GM12878 (cell line): ENCODE measurements around the gene PCSK6. TPM values are rescaled to one million over a fixed set of nuclear protein-coding genes. Genes with fewer than 3 reads are reported as not detected.

Source experiments
- ATAC-seq: fragments of 200-7000 bp; cut with Tn5 transposase; 3 replicates; pipeline ENCODE4 v1.9.1; 2020; ENCODE audit warnings: mild to moderate bottlenecking, moderate library complexity
- BruUV-seq: library from RNA; stranded (reverse); fragments of 400-500 nt; replicated peaks from 2 replicates; lab custom pipeline; 2021; lab: Mats Ljungman, UMichigan
- CTCF ChIA-PET: fragments of 300-600 bp; sonication (Branson Sonifier 250); formaldehyde crosslinking; extraction: SDS; loops from one replicate; lab custom pipeline; 2021; ENCODE audit warnings: inconsistent platforms; lab: Yijun Ruan, JAX
- POLR2A ChIA-PET: fragments of 350-600 bp; formaldehyde crosslinking; extraction: SDS; loops from one replicate; lab custom pipeline; 2021; ENCODE audit warnings: inconsistent platforms; lab: Charles Lee
- RAD21 ChIA-PET: fragments of 300-600 bp; sonication (Branson Sonifier 250); formaldehyde crosslinking; loops from one replicate; lab custom pipeline; 2023; ENCODE audit warnings: antibody characterized with exemption; ENCODE audit not compliant: unreplicated experiment; lab: Charles Lee
- SMC1A ChIA-PET: fragments of 300-600 bp; sonication (Branson Sonifier 250); formaldehyde crosslinking; loops from one replicate; lab custom pipeline; 2023; ENCODE audit not compliant: unreplicated experiment, uncharacterized antibody; lab: Charles Lee
- DNase-seq: peaks from one replicate; pipeline ENCODE4 v3.0.0-alpha.2; 2011; ENCODE audit warnings: low read depth, low spot score
- FAIRE-seq: peaks from 3 replicates; lab custom pipeline; 2011; peaks lifted over from hg19 to GRCh38; lab: Jason Lieb, UNC
- H2AFZ ChIP-seq: 2 replicates; pipeline ENCODE4 v1.6.0; 2011; ENCODE audit warnings: low read depth, low read length, control low read depth; ENCODE audit not compliant: control insufficient read depth
- H3K27ac ChIP-seq: 2 replicates; pipeline ENCODE4 v1.5.1; 2011; ENCODE audit warnings: control low read depth; ENCODE audit not compliant: control insufficient read depth, insufficient read depth
- H3K27me3 ChIP-seq, 2 experiments: replicated peaks in 1 of 2; 2 replicates each; pipeline versions ENCODE4 v1.6.0 to v1.6.1; 2011; ENCODE audit warnings: low read length in 1 of 2; ENCODE audit not compliant: control insufficient read depth in 2 of 2, insufficient read depth in 2 of 2
- H3K36me3 ChIP-seq, 2 experiments: 2 replicates each; pipeline ENCODE4 v1.5.1; 2011; ENCODE audit warnings: low read length in 1 of 2; ENCODE audit not compliant: control insufficient read depth in 2 of 2, insufficient read depth in 2 of 2
- H3K4me1 ChIP-seq: 2 replicates; pipeline ENCODE4 v1.6.1; 2011; ENCODE audit warnings: mild to moderate bottlenecking, low read length, moderate library complexity, mixed read lengths; ENCODE audit not compliant: control insufficient read depth, insufficient read depth
- H3K4me2 ChIP-seq: 2 replicates; pipeline ENCODE4 v1.6.0; 2011; ENCODE audit warnings: control low read depth; ENCODE audit not compliant: control insufficient read depth, insufficient read depth
- H3K4me3 ChIP-seq: fragments of 200-600 bp; sonication (generic); 2 replicates; pipeline ENCODE4 v1.5.1; 2016
- H3K79me2 ChIP-seq: 2 replicates; pipeline ENCODE4 v1.6.0; 2011; ENCODE audit warnings: low read length; ENCODE audit not compliant: control insufficient read depth, insufficient read depth
- H3K9ac ChIP-seq: 2 replicates; pipeline ENCODE4 v1.8.0; 2011; ENCODE audit warnings: low read length, control low read depth, mixed read lengths; ENCODE audit not compliant: control insufficient read depth, insufficient read depth
- H3K9me3 ChIP-seq: replicated peaks from 3 replicates; pipeline ENCODE4 v1.5.1; 2011; ENCODE audit warnings: mild to moderate bottlenecking, low read length; ENCODE audit not compliant: control insufficient read depth, insufficient read depth
- H4K20me1 ChIP-seq: 2 replicates; pipeline ENCODE4 v1.6.0; 2011; ENCODE audit not compliant: control insufficient read depth, insufficient read depth
- CBX5 ChIP-seq: sonication (generic); IDR thresholded peaks from 2 replicates; pipeline ENCODE4 v1.6.1; 2016; ENCODE audit warnings: low read depth, moderate library complexity, mild to moderate bottlenecking, inconsistent platforms
- CTCF ChIP-seq, 3 experiments: IDR thresholded peaks in 2 of 3; conservative IDR thresholded peaks in 1 of 3; 2 replicates each; pipeline ENCODE4 v1.5.1; 2011; ENCODE audit warnings: low read depth in 3 of 3, low read length in 3 of 3, mild to moderate bottlenecking in 3 of 3, control low read depth in 2 of 3, moderate library complexity in 2 of 3, inconsistent platforms in 1 of 3, mixed read lengths in 1 of 3; ENCODE audit not compliant: control insufficient read depth in 2 of 3, insufficient read depth in 1 of 3; ENCODE audit errors: extremely low read depth in 1 of 3
- EP300 ChIP-seq, 2 experiments: fragments of 150-350 bp in 1 of 2; IDR thresholded peaks; 2 replicates each; pipeline ENCODE4 v1.6.1; 2011 to 2012; ENCODE audit warnings: low read depth in 2 of 2, low read length in 2 of 2, borderline replicate concordance in 1 of 2, improper control_type of control experiment in 1 of 2, inconsistent platforms in 1 of 2; ENCODE audit not compliant: control insufficient read depth in 1 of 2
- GATAD2B ChIP-seq: fragments of 450-650 bp; conservative IDR thresholded peaks from 2 replicates; pipeline ENCODE4 v1.6.1; 2017; ENCODE audit warnings: low read depth, mild to moderate bottlenecking, moderate library complexity
- HDAC2 ChIP-seq: fragments of 200-600 bp; sonication (generic); IDR thresholded peaks from 2 replicates; pipeline ENCODE4 v1.6.1; 2017
- KDM1A ChIP-seq: fragments of 200-600 bp; sonication (generic); IDR thresholded peaks from 2 replicates; pipeline ENCODE4 v1.6.1; 2016; ENCODE audit warnings: borderline replicate concordance
- KLF5 ChIP-seq: fragments of 450-650 bp; IDR thresholded peaks from 2 replicates; pipeline ENCODE4 v1.6.1; 2014; ENCODE audit warnings: mild to moderate bottlenecking; ENCODE audit not compliant: partially characterized antibody
- MTA3 ChIP-seq: IDR thresholded peaks from 2 replicates; pipeline ENCODE4 v1.6.1; 2012; ENCODE audit warnings: low read length, inconsistent platforms, borderline replicate concordance
- NFYA ChIP-seq: IDR thresholded peaks from 2 replicates; pipeline ENCODE4 v1.6.1; 2011; ENCODE audit warnings: low read depth, mild to moderate bottlenecking, low read length, improper control_type of control experiment, borderline replicate concordance
- RAD21 ChIP-seq: IDR thresholded peaks from 2 replicates; pipeline ENCODE4 v1.6.1; 2011; ENCODE audit warnings: mild to moderate bottlenecking, low read depth, low read length, moderate library complexity; ENCODE audit not compliant: insufficient read depth
- RBBP5 ChIP-seq: fragments of 200-600 bp; sonication (generic); conservative IDR thresholded peaks from 2 replicates; pipeline ENCODE4 v1.6.1; 2016
- RFX5 ChIP-seq: IDR thresholded peaks from 2 replicates; pipeline ENCODE4 v1.6.1; 2011; ENCODE audit warnings: low read depth, low read length, improper control_type of control experiment
- ZBTB40 ChIP-seq: fragments of 450-650 bp; IDR thresholded peaks from 2 replicates; pipeline ENCODE4 v1.6.1; 2016; ENCODE audit warnings: mild to moderate bottlenecking, moderate library complexity, borderline replicate concordance
- ZNF207 ChIP-seq: fragments of 450-650 bp; IDR thresholded peaks from 2 replicates; pipeline ENCODE4 v1.6.1; 2014; ENCODE audit warnings: antibody characterized with exemption, mild to moderate bottlenecking, borderline replicate concordance
- ZNF622 ChIP-seq: fragments of 450-650 bp; IDR thresholded peaks from 2 replicates; pipeline ENCODE4 v1.6.1; 2017; ENCODE audit warnings: mild to moderate bottlenecking, inconsistent platforms
- ZSCAN29 ChIP-seq: fragments of 450-650 bp; IDR thresholded peaks from 2 replicates; pipeline ENCODE4 v1.6.1; 2017; ENCODE audit warnings: mild to moderate bottlenecking, moderate library complexity
- WGBS: methylation state at CpG from one replicate; pipeline ENCODE4 v1.1.6; 2016; ENCODE audit warnings: low lambda C conversion rate; ENCODE audit not compliant: insufficient replicate concordance, insufficient coverage; ENCODE audit errors: missing lambda C conversion rate; 5-methylcytosine and 5-hydroxymethylcytosine counted together
- in situ Hi-C: fragments of 300-500 bp; cut with MboI; formaldehyde crosslinking; loops from 9 replicates; pipeline ENCODE4 v1.14.3; 2018; ENCODE audit warnings: mixed read lengths
- intact Hi-C: fragments of 100-400 bp; cut with micrococcal nuclease; formaldehyde crosslinking; loops from one replicate; pipeline ENCODE4 v1.14.2; 2022; ENCODE audit not compliant: unreplicated experiment
- polyA plus RNA-seq, 11 experiments: library from polyadenylated mRNA; depleted of rRNA in 4 of 11; unstranded in 6 of 11; stranded (reverse) in 5 of 11; fragments of >200 nt; fragmentation: Nextera tagmentation in 4 of 11; fragmentation: Illumina TruSeq in 1 of 11; extraction: Ambion mirVana in 4 of 11; extraction: Trizol in 1 of 11; gene quantifications; 1 replicate in 1 of 11; 2 replicates in 10 of 11; pipeline versions ENCODE4 v1.2.1 to v1.2.3, GENCODE V29; 2011 to 2016; ENCODE audit warnings: inconsistent platforms in 2 of 11, missing spikeins in 2 of 11, low read depth in 1 of 11
- total RNA-seq, 4 experiments: library from RNA; depleted of rRNA in 3 of 4; stranded (reverse); fragments of >200 nt in 3 of 4; fragmentation: Illumina TruSeq in 1 of 4; extraction: Trizol in 1 of 4; gene quantifications; 2 replicates each; pipeline versions ENCODE4 v1.2.1 to v1.2.3, GENCODE V29; 2013 to 2021

PCSK6 gene
- total and polyA plus RNA-seq, 10 of the 15 experiments (the other 5 are each of a cell fraction or from before 2014, with no cell fraction given), result 0.19 to 0.67 (median 0.25) TPM; not detected in 4

GRCh38 chr15:101426761-101427333 is 62.7 kb downstream of the PCSK6 start:
- POLR2A ChIA-PET, result no interaction called here
- SMC1A ChIA-PET, result no interaction called here
- in situ Hi-C loops (no loop called here), intact Hi-C loops (no loop called here)
- no peaks in the 10 kb centered on the region for H3K36me3 ChIP-seq
- no peak for FAIRE-seq
- DNase-seq, result no peak
- CTCF ChIA-PET, result no interaction called here
- H3K9ac ChIP-seq, result no peak overlapping the region
- no peaks in the 10 kb centered on the region for H3K4me1 ChIP-seq
- no peaks in the 10 kb centered on the region; a peak in 2 of 4 replicates for H3K27me3 ChIP-seq
- ATAC-seq, result no peak
- no peak overlapping the region for H3K4me2 ChIP-seq
- no peak for TF ChIP-seq KLF5
- TF ChIP-seq ZNF207, result no peak
- no peak for TF ChIP-seq EP300 (IDR thresholded peaks at IDR 0.05; ENCODE audit: borderline replicate concordance in 1 of 2, control insufficient read depth in 1 of 2, low read depth in 2 of 2, low read length in 2 of 2)
- TF ChIP-seq CBX5, result no peak
- no peak for TF ChIP-seq ZSCAN29
- TF ChIP-seq CTCF (IDR thresholded peaks at IDR 0.05 in 2 of 3, conservative IDR thresholded peaks at IDR 0.05 in 1 of 3; ENCODE audit: control insufficient read depth in 2 of 3, extremely low read depth in 1 of 3, insufficient read depth in 1 of 3, low read depth in 3 of 3, low read length in 3 of 3), result no peak
- TF ChIP-seq RFX5, result no peak
- TF ChIP-seq NFYA, result no peak
- TF ChIP-seq MTA3, result no peak
- TF ChIP-seq KDM1A, result no peak
- no peak for TF ChIP-seq RAD21
- no peak for TF ChIP-seq GATAD2B
- TF ChIP-seq HDAC2, result no peak
- TF ChIP-seq ZBTB40, result no peak
- no peak for TF ChIP-seq RBBP5
- TF ChIP-seq ZNF622, result no peak
- BruUV-seq, result no TSS peak
- no peak overlapping the region for H3K4me3 ChIP-seq
- no peaks in the 10 kb centered on the region for H4K20me1 ChIP-seq
- H3K9me3 ChIP-seq, result no peaks in the 10 kb centered on the region
- no peak overlapping the region for H2AFZ ChIP-seq
- no peaks in the 10 kb centered on the region for H3K79me2 ChIP-seq
- RAD21 ChIA-PET, result no interaction called here
- WGBS, result 32% methylated on average over 16 of the region's 17 CpGs
- no peak overlapping the region for H3K27ac ChIP-seq
